Smooth muscle cell (in vitro differentiated cells): Measurements from ENCODE around the gene UBE2QL1. TPM values are rescaled to one million over a fixed set of nuclear protein-coding genes. Genes with fewer than 3 reads are reported as not detected.

ENCODE experiments used
- DNase-seq: peaks from one replicate; lab custom pipeline; 2025; ENCODE audit not compliant: unreplicated experiment; lab: John Stamatoyannopoulos, UW
- H2AFZ ChIP-seq: fragments of 200-600 bp; sonication (generic); 2 replicates; pipeline ENCODE4 v1.6.0; 2016; ENCODE audit warnings: antibody characterized with exemption, low read depth, mild to moderate bottlenecking
- H3F3A ChIP-seq: fragments of 200-600 bp; sonication (generic); 2 replicates; pipeline ENCODE4 v1.6.0; 2017; ENCODE audit warnings: antibody characterized with exemption, low read depth
- H3K27ac ChIP-seq: fragments of 200-600 bp; sonication (generic); 2 replicates; pipeline ENCODE4 v1.5.1; 2016; ENCODE audit warnings: low read depth, mild to moderate bottlenecking
- H3K27me3 ChIP-seq: fragments of 200-600 bp; sonication (generic); 2 replicates; pipeline ENCODE4 v1.6.1; 2016; ENCODE audit warnings: low read depth, mild to moderate bottlenecking
- H3K36me3 ChIP-seq: fragments of 200-600 bp; sonication (generic); 2 replicates; pipeline ENCODE4 v1.5.1; 2016; ENCODE audit warnings: low read depth
- H3K4me1 ChIP-seq: fragments of 200-600 bp; sonication (generic); 2 replicates; pipeline ENCODE4 v1.5.1; 2016; ENCODE audit warnings: low read depth
- H3K4me2 ChIP-seq: fragments of 200-600 bp; sonication (generic); 2 replicates; pipeline ENCODE4 v1.6.0; 2016; ENCODE audit warnings: mild to moderate bottlenecking
- H3K4me3 ChIP-seq: fragments of 200-600 bp; sonication (generic); 2 replicates; pipeline ENCODE4 v1.5.1; 2016; ENCODE audit warnings: mild to moderate bottlenecking
- H3K79me2 ChIP-seq: fragments of 200-600 bp; sonication (generic); 2 replicates; pipeline ENCODE4 v1.6.0; 2016; ENCODE audit warnings: low read depth, mild to moderate bottlenecking
- H3K9ac ChIP-seq: fragments of 200-600 bp; sonication (generic); 2 replicates; pipeline ENCODE4 v1.6.0; 2016; ENCODE audit warnings: low read depth
- H3K9me3 ChIP-seq: fragments of 200-600 bp; sonication (generic); replicated peaks from 2 replicates; pipeline ENCODE4 v1.5.1; 2016; ENCODE audit warnings: low read depth
- H4K20me1 ChIP-seq: fragments of 200-600 bp; sonication (generic); 2 replicates; pipeline ENCODE4 v1.6.0; 2016; ENCODE audit warnings: low read depth
- CTCF ChIP-seq: fragments of 200-600 bp; sonication (generic); IDR thresholded peaks from 2 replicates; pipeline ENCODE4 v1.5.1; 2017; ENCODE audit warnings: borderline replicate concordance, mild to moderate bottlenecking, antibody characterized with exemption; ENCODE audit not compliant: insufficient read depth, poor library complexity, severe bottlenecking
- WGBS: methylation state at CpG from one replicate; pipeline ENCODE4 v1.1.7; 2016; ENCODE audit warnings: low lambda C conversion rate; 5-methylcytosine and 5-hydroxymethylcytosine counted together
- polyA plus RNA-seq: library from polyadenylated mRNA; unstranded; fragments of >200 nt; fragmentation: Nextera tagmentation; extraction: Ambion mirVana; gene quantifications from 2 replicates; pipeline ENCODE4 v1.2.1, GENCODE V29; 2016
- total RNA-seq: library from RNA; depleted of rRNA; stranded (reverse); fragments of >200 nt; gene quantifications from 2 replicates; pipeline ENCODE4 v1.2.3, GENCODE V29; 2014

UBE2QL1 gene
- total and polyA plus RNA-seq, 2 experiments from 2014 or later = 1.2 to 1.3 TPM

- Histone ChIP-seq H3K4me2 (no peak overlapping the region), H4K20me1 (no peaks in the 10 kb centered on the region), H3K36me3 (no peaks in the 10 kb centered on the region), H2AFZ (no peak overlapping the region), H3K27me3 (peaks cover 7% of the 10 kb centered on the region), H3K9ac (no peak overlapping the region), H3K9me3 (no peaks in the 10 kb centered on the region), H3K4me1 (peaks cover 6% of the 10 kb centered on the region), H3F3A (no peaks in the 10 kb centered on the region), H3K79me2 (no peaks in the 10 kb centered on the region), H3K4me3 (no peak overlapping the region), H3K27ac (no peak overlapping the region)
- TF ChIP-seq CTCF = no peak
- DNase-seq = no peak
- WGBS = 91% methylated on average over 7 of the region's 7 CpGs
Measured at GRCh38 chr5:6462671-6463070, 14.0 kb downstream of the UBE2QL1 start.

GRCh38 chr5:6464441-6464840 lies 15.8 kb downstream of the UBE2QL1 start:
- no peaks in the 10 kb centered on the region for H3K36me3 ChIP-seq
- H3K79me2 ChIP-seq = no peaks in the 10 kb centered on the region
- H3K9me3 ChIP-seq = no peaks in the 10 kb centered on the region
- H3K27ac ChIP-seq = no peak overlapping the region
- no peaks in the 10 kb centered on the region for H3F3A ChIP-seq
- WGBS = 91% methylated on average over 6 of the region's 6 CpGs
- H3K4me3 ChIP-seq = no peak overlapping the region
- H3K27me3 ChIP-seq = peaks cover 18% of the 10 kb centered on the region
- peaks cover 6% of the 10 kb centered on the region for H3K4me1 ChIP-seq
- H3K4me2 ChIP-seq = no peak overlapping the region
- no peak for DNase-seq
- TF ChIP-seq CTCF = no peak
- H2AFZ ChIP-seq = no peak overlapping the region
- no peak overlapping the region for H3K9ac ChIP-seq
- no peaks in the 10 kb centered on the region for H4K20me1 ChIP-seq

- no peak overlapping the region for H2AFZ ChIP-seq
- H3K4me1 ChIP-seq = peaks cover 6% of the 10 kb centered on the region
- H3K36me3 ChIP-seq = no peaks in the 10 kb centered on the region
- no peak overlapping the region for H3K4me3 ChIP-seq
- H3K27ac ChIP-seq = no peak overlapping the region
- WGBS = 89% methylated on average over 26 of the region's 28 CpGs
- H3K27me3 ChIP-seq = peaks cover 18% of the 10 kb centered on the region
- no peaks in the 10 kb centered on the region for H3K9me3 ChIP-seq
- no peak for TF ChIP-seq CTCF
- no peaks in the 10 kb centered on the region for H3F3A ChIP-seq
- DNase-seq = no peak
- no peaks in the 10 kb centered on the region for H3K79me2 ChIP-seq
- H3K9ac ChIP-seq = no peak overlapping the region
- no peaks in the 10 kb centered on the region for H4K20me1 ChIP-seq
- no peak overlapping the region for H3K4me2 ChIP-seq
Measured at GRCh38 chr5:6465831-6466790, 17.5 kb downstream of the UBE2QL1 start.
